Activated CD8-positive, alpha-beta memory T cell treated with anti-CD3 and anti-CD28 coated beads, Interleukin-2, amount 10 ng/mL, durations not matched to agents 7 days and 5 days (primary cell): ENCODE measurements around the gene SBDS. TPM values are rescaled to one million over a fixed set of nuclear protein-coding genes. Genes with fewer than 3 reads are reported as not detected.
"Not testable (repeated sequence)": the region's sequence is repeated elsewhere in the genome, so short reads cannot be mapped to it uniquely, and the experiment has no call there.

Experiments
- ATAC-seq: fragments of 150-1000 bp; cut with Tn5 transposase; one replicate; pipeline ENCODE4 v1.10.0; 2021; ENCODE audit warnings: moderate library complexity
- CTCF ChIA-PET: fragments of 350-600 bp; sonication (Branson Sonifier 250); formaldehyde crosslinking; loops from one replicate; lab custom pipeline; 2021; ENCODE audit warnings: antibody characterized with exemption; lab: Charles Lee
- DNase-seq: peaks from one replicate; pipeline ENCODE4 v3.0.0-alpha.2; 2020
- H3K27ac Mint-ChIP-seq: one replicate; pipeline ENCODE4 v1.8.0; 2021; ENCODE audit warnings: mild to moderate bottlenecking, mixed read lengths
- H3K27me3 Mint-ChIP-seq: one replicate; pipeline ENCODE4 v1.8.0; 2021; ENCODE audit warnings: mixed read lengths
- H3K36me3 Mint-ChIP-seq: one replicate; pipeline ENCODE4 v1.8.0; 2021; ENCODE audit warnings: mild to moderate bottlenecking, mixed read lengths
- H3K4me1 Mint-ChIP-seq: one replicate; pipeline ENCODE4 v1.8.0; 2021; ENCODE audit warnings: mixed read lengths
- H3K4me3 Mint-ChIP-seq: one replicate; pipeline ENCODE4 v1.8.0; 2021; ENCODE audit warnings: mild to moderate bottlenecking, moderate library complexity, mixed read lengths
- H3K9me3 Mint-ChIP-seq: one replicate; pipeline ENCODE4 v1.8.0; 2022; ENCODE audit warnings: low read depth, mixed read lengths
- total RNA-seq, 2 experiments: library from RNA; stranded (reverse); gene quantifications; one replicate each; pipeline ENCODE4 v1.2.3, GENCODE V29; 2021

Gene SBDS
- total RNA-seq, 2 experiments from 2014 or later = 32.4 to 49.1 TPM

DNA sequence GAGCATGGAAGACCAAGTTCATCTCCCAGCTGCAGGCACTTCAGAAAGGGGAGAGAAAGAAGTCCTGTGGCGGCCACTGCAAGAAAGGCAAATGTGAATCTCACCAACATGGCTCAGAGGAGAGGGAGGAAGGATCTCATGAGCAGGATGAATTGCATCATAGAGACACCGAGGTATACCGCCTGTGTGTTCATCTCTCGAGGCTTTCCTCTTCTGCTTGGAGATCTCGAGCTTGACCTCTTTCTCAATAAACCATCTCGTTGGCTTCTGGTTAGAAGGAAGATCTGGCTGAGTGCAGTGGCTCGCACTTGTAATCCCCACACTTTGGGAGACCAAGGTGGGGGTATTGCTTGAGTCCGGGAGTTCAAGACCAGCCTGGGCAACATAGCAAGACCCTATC is 22.6 kb upstream of the SBDS start:
- CTCF ChIA-PET, H3K9me3 Mint-ChIP-seq, DNase-seq, ATAC-seq, H3K27me3 Mint-ChIP-seq, H3K4me3 Mint-ChIP-seq, H3K27ac Mint-ChIP-seq: not testable (repeated sequence)
- Mint-ChIP-seq H3K36me3 (peaks cover 49% of the 10 kb centered on the region), H3K4me1 (peaks cover 11% of the 10 kb centered on the region)

DNA sequence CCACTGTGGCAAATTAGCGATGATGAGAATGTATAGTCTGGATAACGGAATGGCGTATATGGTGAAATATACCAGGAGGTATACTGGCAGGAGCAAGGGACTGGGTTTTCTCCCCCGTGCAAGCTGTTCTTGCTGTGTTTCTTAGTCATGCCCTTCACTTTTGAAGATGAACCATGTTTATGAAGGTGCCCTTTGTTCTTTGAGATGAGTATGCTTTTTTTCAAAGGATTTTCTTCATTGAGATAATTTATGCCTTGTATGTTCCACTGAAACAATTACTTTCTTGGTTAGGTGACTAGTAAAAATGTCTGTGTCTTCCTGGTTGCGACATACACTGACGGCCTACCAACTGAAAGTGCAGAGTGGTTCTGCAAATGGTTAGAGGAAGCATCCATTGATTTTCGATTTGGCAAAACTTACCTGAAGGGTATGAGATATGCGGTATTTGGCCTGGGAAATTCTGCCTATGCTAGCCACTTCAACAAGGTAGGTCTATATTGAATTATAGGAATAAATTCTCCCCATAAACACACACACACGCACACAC is 18.8 kb upstream of the SBDS start:
- H3K4me3 Mint-ChIP-seq, H3K27me3 Mint-ChIP-seq, H3K4me1 Mint-ChIP-seq, CTCF ChIA-PET, H3K9me3 Mint-ChIP-seq, ATAC-seq, DNase-seq, H3K27ac Mint-ChIP-seq: not testable (repeated sequence)
- peaks cover 36% of the 10 kb centered on the region for H3K36me3 Mint-ChIP-seq

DNA sequence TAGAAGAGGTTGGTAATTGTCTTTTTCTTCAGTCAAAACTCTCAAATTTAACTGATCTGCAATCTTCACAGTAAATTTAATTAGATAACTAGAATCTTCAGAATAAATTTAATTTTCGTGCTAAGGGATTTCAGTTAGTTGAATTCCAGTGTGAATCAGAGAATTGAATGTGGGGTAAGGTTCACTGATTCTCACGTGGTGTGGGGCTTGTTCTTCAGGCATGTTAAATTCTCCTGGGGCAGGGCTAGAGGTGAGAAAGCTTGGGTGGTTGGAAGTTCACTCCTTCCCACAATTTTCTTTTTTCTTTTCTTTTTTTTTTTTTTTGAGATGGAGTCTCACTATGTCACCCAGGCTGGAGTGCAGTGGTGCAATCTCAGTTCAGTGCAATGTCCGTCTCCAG is 14.3 kb upstream of the SBDS start:
- peaks cover 40% of the 10 kb centered on the region for H3K36me3 Mint-ChIP-seq
- DNase-seq, ATAC-seq, H3K27ac Mint-ChIP-seq, H3K9me3 Mint-ChIP-seq, CTCF ChIA-PET, H3K4me3 Mint-ChIP-seq, H3K4me1 Mint-ChIP-seq, H3K27me3 Mint-ChIP-seq: not testable (repeated sequence)

DNA sequence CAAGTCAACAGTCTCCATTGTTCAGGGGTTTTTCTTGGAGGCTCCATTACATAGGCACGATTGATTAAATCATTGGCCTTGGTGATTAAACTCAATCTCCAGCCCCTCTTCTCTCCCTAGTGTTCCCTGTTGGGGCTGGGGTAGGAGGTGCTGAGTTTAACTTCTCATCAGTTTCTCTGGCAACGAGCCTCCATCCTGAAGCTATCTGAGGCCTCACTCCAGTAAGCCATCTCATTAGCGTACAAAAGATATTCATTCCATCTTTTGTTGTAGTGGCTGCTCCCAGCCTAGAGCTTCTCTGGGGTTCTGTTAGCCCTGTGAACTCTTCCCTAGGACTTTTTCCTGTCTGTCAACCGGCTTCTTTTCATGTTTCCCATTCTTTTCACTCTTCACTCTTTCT is 12.9 kb upstream of the SBDS start:
- DNase-seq (no peak), ATAC-seq (no peak)
- Mint-ChIP-seq H3K4me1 (peaks cover 3% of the 10 kb centered on the region), H3K27me3 (no peaks in the 10 kb centered on the region), H3K27ac (no peak overlapping the region), H3K36me3 (peaks cover 39% of the 10 kb centered on the region), H3K9me3 (no peaks in the 10 kb centered on the region), H3K4me3 (no peak overlapping the region)
- CTCF ChIA-PET = no interaction called here

DNA sequence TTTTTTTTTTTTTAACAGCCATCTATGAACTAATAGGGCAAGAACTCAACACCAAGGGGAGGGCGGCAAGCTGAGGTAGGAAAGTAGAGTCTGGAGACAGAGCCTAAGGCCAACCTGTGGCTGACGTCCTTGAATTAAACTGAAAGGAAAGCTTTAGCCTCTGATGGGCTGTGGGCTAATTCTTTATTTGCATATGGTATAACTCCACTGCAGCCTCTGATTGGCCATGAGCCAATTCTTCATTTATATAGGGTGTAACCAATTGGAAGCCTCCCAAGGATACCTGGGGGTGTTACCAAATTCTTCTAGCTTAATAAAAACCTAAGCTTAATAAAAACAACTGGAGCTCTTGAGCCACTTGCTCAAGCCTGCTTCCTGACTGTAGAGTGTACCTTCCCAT is 11.6 kb upstream of the SBDS start:
- H3K36me3 Mint-ChIP-seq = peaks cover 40% of the 10 kb centered on the region
- H3K27me3 Mint-ChIP-seq = no peaks in the 10 kb centered on the region
- no peak overlapping the region for H3K4me3 Mint-ChIP-seq
- no peak overlapping the region for H3K27ac Mint-ChIP-seq
- ATAC-seq = no peak
- peaks cover 8% of the 10 kb centered on the region for H3K4me1 Mint-ChIP-seq
- DNase-seq = no peak
- CTCF ChIA-PET = no interaction called here
- no peaks in the 10 kb centered on the region for H3K9me3 Mint-ChIP-seq

DNA sequence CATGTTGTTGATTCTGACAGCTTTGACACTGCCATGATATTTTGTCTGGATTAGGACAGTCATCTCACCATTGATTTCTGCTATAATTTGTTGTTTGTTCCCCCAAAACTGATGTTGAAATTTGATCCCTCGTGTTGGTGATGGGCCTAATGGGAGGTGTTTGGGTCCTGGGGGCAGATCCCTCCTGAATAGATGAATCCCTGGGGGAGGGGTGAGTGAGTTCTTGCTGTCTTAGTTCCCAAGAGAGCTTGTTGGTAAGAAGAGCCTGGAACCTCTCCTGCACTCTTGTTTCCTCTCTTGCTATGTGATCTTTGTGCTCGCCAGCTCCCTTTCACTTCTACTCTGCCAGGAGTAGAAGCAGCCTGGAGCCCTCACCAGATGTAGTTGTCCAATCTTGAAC is 8.8 kb upstream of the SBDS start:
- Mint-ChIP-seq H3K36me3 (peaks cover 38% of the 10 kb centered on the region), H3K4me1 (peaks cover 12% of the 10 kb centered on the region)
- H3K4me3 Mint-ChIP-seq, ATAC-seq, H3K27ac Mint-ChIP-seq, H3K27me3 Mint-ChIP-seq, H3K9me3 Mint-ChIP-seq, CTCF ChIA-PET, DNase-seq: not testable (repeated sequence)

DNA sequence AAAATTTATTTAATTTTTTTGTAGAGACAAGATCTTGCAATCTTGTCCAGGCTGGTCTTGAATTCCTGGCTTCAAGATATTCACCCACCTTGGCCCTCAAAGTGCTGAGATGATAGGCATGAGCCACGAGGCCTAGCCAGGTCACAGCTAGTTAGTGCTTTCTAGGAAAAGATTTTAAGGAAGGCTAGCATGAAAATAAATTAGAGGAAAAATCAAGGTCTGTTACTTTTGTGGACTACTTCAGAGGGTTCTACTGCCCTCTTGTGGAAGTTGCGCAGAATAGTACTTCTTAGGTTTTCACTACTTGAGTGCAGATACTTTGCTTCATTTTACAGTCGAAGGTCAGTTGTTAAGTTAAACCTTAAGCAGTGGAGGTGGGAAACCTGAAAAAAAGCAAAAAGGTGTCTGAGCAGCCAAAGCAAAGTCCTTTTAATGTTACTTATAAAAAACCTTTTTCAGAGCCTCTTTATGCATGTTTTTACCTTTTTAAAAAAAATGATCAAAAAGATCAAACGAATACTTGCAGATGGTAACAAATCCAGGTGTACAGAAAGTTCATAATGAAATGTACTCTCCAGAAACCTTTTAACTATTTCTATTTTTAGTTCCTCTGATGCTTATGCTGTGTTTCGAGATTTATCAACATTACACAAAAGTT is 5.3 kb upstream of the SBDS start:
- not testable (repeated sequence) for ATAC-seq, H3K4me3 Mint-ChIP-seq, H3K27me3 Mint-ChIP-seq, DNase-seq, H3K9me3 Mint-ChIP-seq
- Mint-ChIP-seq H3K4me1 (peaks cover 21% of the 10 kb centered on the region), H3K27ac (peak overlapping the region; percentile 42), H3K36me3 (peaks cover 20% of the 10 kb centered on the region)
- CTCF ChIA-PET = interaction anchor here (1.0 kb wide), 2 partner anchors 11 to 38 kb away, joined by 3 to 4 read pairs; no protein-coding TSS in a partner anchor

DNA sequence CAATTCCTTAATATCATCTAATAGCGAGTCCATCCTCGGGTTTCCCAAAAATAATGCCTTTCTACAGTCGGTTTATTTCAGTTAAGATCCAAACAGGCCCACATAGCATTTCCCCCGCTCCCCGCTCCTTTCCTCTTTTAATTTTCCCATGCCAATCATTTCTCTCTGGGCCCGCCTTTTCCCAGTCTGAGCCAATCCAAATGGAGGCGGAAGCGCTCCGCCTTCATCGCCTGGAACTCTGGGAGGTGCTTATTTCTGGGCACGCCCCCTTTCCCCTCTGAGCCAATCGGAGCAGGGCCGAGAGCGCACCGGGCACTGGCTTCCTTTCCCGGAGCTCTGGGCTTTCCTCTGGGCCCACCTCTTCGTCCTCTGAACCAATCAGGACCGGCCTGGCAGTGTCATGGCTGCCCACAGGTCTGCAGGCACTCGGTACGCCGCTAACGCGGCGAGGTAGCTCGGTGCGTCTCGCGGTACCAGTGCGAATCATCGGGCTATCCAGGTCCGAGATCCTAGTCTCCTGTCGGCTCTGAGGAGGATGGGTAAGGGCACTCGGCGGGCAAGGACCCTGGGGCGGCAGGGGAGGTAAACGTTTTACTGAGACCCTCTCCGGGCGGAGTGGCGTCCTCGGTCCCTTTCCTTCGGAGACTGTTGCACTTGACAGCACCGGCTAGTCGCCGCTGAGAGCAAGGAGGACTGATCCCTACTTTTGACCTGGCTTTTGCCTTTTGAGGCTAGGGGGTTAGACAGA is 1.2 kb upstream of the SBDS start, which contains the start of gene TYW1:
Gene TYW1, plus strand, starts transcription at position 390 of the 748 bp plus-strand sequence. Its CDS starts 146 bp downstream, at position 536.
- H3K4me3 Mint-ChIP-seq = peak within 1 kb of the TSS; percentile 96
- H3K27me3 Mint-ChIP-seq, H3K9me3 Mint-ChIP-seq: not testable (repeated sequence)
- CTCF ChIA-PET = interaction anchor here (0.9 to 1.1 kb wide), 3 partner anchors 156 to 439 kb away, joined by 3 read pairs; no protein-coding TSS in a partner anchor
- peak; percentile 99 for DNase-seq
- ATAC-seq = peak; percentile 93
- peaks cover 17% of the 10 kb centered on the region for H3K36me3 Mint-ChIP-seq
- H3K4me1 Mint-ChIP-seq = peaks cover 38% of the 10 kb centered on the region
- H3K27ac Mint-ChIP-seq = peak within 1 kb of the TSS; percentile 100

DNA sequence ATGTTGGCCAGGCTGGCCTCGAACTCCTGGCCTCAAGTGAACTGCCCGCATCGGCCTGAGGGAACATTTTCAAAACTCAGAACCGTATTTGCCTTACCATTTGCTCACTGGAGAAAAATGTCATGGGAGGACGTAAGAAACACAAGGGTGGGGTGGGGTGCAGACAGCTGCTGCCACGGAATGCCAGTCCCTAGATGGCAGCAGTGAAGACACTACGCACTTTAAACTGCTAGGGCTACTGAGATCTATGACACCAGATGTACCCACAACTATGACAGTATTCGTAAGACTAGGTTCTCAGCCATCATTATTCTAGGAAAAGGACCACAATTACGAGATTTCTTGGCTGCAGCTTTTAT is 716 bp downstream of the SBDS start:
- CTCF ChIA-PET, H3K27me3 Mint-ChIP-seq, H3K9me3 Mint-ChIP-seq: not testable (repeated sequence)
- Mint-ChIP-seq H3K4me3 (peak overlapping the region; percentile 96), H3K36me3 (peaks cover 19% of the 10 kb centered on the region), H3K27ac (peak overlapping the region; percentile 100), H3K4me1 (peaks cover 36% of the 10 kb centered on the region)
- ATAC-seq = peak; percentile 37
- peak; percentile 74 for DNase-seq

DNA sequence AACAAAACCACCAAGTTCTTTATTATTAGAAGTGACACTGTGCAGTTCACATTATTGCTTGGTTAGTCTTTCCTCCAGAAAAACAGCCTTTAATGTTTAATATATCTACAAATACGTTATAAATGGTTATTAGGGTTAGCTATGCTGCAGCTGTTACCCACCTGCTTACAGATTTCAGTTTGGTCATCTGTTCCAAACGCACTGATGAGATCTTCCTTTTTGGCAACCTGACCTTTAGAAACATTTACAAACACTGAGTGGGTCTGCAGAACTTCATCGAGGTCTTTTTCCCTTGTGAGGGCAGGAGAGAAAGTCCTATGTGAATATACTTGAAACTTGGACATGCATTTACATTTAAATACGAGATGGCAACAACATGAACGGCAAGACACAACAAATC is 1.3 kb downstream of the SBDS start:
- peaks cover 34% of the 10 kb centered on the region for H3K4me1 Mint-ChIP-seq
- ATAC-seq, H3K9me3 Mint-ChIP-seq, DNase-seq, H3K27me3 Mint-ChIP-seq, CTCF ChIA-PET: not testable (repeated sequence)
- H3K27ac Mint-ChIP-seq = peak overlapping the region; percentile 100
- H3K36me3 Mint-ChIP-seq = peaks cover 18% of the 10 kb centered on the region
- peak overlapping the region; percentile 96 for H3K4me3 Mint-ChIP-seq

DNA sequence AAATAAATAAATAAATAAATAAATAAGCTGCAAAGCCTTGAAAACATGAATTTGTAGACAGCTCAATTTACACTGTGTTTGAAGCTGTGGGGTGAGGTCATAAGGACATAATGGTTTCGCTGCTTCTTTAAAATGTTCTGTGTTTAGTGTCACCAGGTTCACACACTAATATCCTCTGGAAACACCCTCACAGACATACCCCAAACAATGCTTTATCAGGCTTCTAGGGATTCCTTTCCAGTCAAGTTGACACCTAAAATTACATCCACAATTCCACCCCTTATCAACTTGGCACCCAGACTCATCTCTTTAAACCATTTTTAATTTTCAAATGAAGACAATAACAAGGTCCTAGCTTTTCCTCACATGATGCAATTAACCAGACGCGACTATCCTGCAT is 5.8 kb downstream of the SBDS start:
- H3K4me1 Mint-ChIP-seq = peaks cover 20% of the 10 kb centered on the region
- DNase-seq, H3K4me3 Mint-ChIP-seq, ATAC-seq, H3K27ac Mint-ChIP-seq, H3K9me3 Mint-ChIP-seq, H3K27me3 Mint-ChIP-seq, CTCF ChIA-PET: not testable (repeated sequence)
- peaks cover 28% of the 10 kb centered on the region for H3K36me3 Mint-ChIP-seq

DNA sequence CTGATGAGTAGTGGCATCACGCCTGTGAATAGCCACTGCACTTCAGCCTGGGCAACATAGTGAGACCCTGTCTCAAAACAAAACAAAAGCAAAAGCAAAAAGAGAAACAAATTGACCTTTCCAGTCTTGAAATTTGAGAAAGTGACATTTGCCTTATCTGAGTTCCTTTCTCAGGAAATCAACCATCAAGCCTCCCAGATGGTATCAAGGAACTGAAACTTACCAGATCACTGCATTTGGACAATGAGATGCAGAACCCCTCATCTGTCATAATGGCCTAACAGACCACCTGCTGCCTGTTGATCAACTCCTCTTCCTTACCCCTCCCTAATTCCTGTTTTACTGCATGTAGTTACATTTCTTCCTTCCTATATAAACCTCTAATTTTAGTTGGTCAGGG is 15.1 kb downstream of the SBDS start:
- H3K4me3 Mint-ChIP-seq, DNase-seq, H3K4me1 Mint-ChIP-seq, H3K36me3 Mint-ChIP-seq, CTCF ChIA-PET, H3K27ac Mint-ChIP-seq, ATAC-seq, H3K27me3 Mint-ChIP-seq: not testable (repeated sequence)
- peaks cover 15% of the 10 kb centered on the region for H3K9me3 Mint-ChIP-seq

DNA sequence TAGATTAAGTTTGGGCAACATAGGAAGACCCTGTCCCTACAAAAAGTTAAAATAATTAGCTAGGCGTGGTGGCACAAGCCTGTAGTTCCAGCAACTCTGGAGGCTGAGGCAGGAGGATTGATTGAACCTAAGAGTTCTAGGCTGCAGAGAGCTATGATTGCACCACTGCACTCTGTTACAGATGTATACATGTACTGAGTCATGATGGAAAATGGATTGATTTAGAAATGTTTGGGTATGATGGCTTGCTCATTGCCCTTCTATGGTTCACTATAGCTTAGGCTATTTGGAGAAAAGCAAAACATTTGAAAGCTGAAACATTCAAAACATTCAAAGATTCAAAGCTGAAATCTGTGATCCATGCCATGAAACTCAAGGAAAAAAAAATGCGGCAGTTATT is 16.4 kb downstream of the SBDS start:
- H3K4me1 Mint-ChIP-seq, H3K4me3 Mint-ChIP-seq, H3K27me3 Mint-ChIP-seq, H3K27ac Mint-ChIP-seq, ATAC-seq, CTCF ChIA-PET, DNase-seq, H3K36me3 Mint-ChIP-seq: not testable (repeated sequence)
- peaks cover 15% of the 10 kb centered on the region for H3K9me3 Mint-ChIP-seq

DNA sequence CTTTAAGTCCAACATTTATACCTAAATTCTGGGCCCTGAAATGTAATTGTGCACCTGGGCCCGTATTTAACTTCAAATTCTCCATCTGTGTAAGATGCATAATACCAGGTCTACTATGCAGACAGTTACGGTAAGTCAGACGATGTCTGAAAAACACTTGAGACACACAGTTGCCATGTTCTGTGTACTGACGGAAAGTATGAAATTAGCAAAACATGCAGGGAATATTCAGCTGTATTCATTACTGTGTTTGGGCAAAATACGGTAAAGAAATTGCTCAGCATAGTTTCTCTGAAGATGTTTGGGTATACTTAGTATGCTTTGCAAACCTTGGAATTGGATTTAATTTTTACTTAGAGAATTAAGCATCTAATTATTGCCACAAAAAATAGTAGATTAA is 17.1 kb downstream of the SBDS start:
- H3K4me3 Mint-ChIP-seq, H3K27me3 Mint-ChIP-seq, H3K36me3 Mint-ChIP-seq, ATAC-seq, DNase-seq, H3K27ac Mint-ChIP-seq, H3K4me1 Mint-ChIP-seq, CTCF ChIA-PET: not testable (repeated sequence)
- H3K9me3 Mint-ChIP-seq = peaks cover 15% of the 10 kb centered on the region
